GM19043 (cell line): ENCODE results near the gene TWSG1.
"Not testable (repeated sequence)": the region's sequence is repeated elsewhere in the genome, so short reads cannot be mapped to it uniquely, and the experiment has no call there.

Source experiments
- ATAC-seq: cut with Tn5 transposase; IDR thresholded peaks from one replicate; pipeline ENCODE4 v1.9.1; 2021; ENCODE audit warnings: low read depth; ENCODE audit not compliant: unreplicated experiment

The TWSG1 gene

GRCh38 chr18:9386879-9387278 is 52.3 kb downstream of the TWSG1 start:
- no peak for ATAC-seq

GRCh38 chr18:9387891-9388290 is 53.3 kb downstream of the TWSG1 start:
- ATAC-seq: no peak

GRCh38 chr18:9389706-9390105 is 55.1 kb downstream of the TWSG1 start:
- ATAC-seq: no peak

- no peak for ATAC-seq
Measured at GRCh38 chr18:9392726-9393125, 58.2 kb downstream of the TWSG1 start.

- no peak for ATAC-seq
Measured at GRCh38 chr18:9394046-9394445, 59.5 kb downstream of the TWSG1 start.

- no peak for ATAC-seq
Measured at GRCh38 chr18:9400197-9400596, 65.6 kb downstream of the TWSG1 start.

- no peak for ATAC-seq
Measured at GRCh38 chr18:9401176-9401575, 66.6 kb downstream of the TWSG1 start.

GRCh38 chr18:9402358-9403007 is 67.9 kb downstream of the TWSG1 start:
- not testable (repeated sequence) for ATAC-seq

- no peak for ATAC-seq
Measured at GRCh38 chr18:9403795-9404564, 69.4 kb downstream of the TWSG1 start.

- ATAC-seq: peak; percentile 84
Measured at GRCh38 chr18:9404565-9405060, 70.0 kb downstream of the TWSG1 start.

GRCh38 chr18:9405130-9405529 is 70.6 kb downstream of the TWSG1 start:
- no peak for ATAC-seq

GRCh38 chr18:9405977-9406376 is 71.4 kb downstream of the TWSG1 start:
- ATAC-seq: no peak

GRCh38 chr18:9410515-9410914 is 75.9 kb downstream of the TWSG1 start:
- no peak for ATAC-seq

GRCh38 chr18:9413576-9413975 is 79.0 kb downstream of the TWSG1 start:
- ATAC-seq: no peak

GRCh38 chr18:9416563-9417072 is 82.0 kb downstream of the TWSG1 start:
- ATAC-seq: no peak

- no peak for ATAC-seq
Measured at GRCh38 chr18:9417073-9417851, 82.7 kb downstream of the TWSG1 start.

- ATAC-seq: no peak
Measured at GRCh38 chr18:9418047-9418690, 83.6 kb downstream of the TWSG1 start.

- no peak for ATAC-seq
Measured at GRCh38 chr18:9419956-9420631, 85.5 kb downstream of the TWSG1 start.

GRCh38 chr18:9421096-9421900 is 86.7 kb downstream of the TWSG1 start:
- ATAC-seq: no peak
